Stimulated activated CD4-positive, alpha-beta T cell treated with anti-CD3 and anti-CD28 coated beads, Interleukin-2, amount 100 ng/mL, for 4 hours (primary cell): ENCODE measurements around the gene TCTA.

Experiments
- DNase-seq: peaks from one replicate; pipeline ENCODE4 v3.0.0-alpha.2; 2020; ENCODE audit warnings: low read depth

TCTA gene

GRCh38 chr3:49460956-49461355, 48.7 kb downstream of the TCTA start:
- DNase-seq, result no peak

GRCh38 chr3:49461443-49462171, 49.4 kb downstream of the TCTA start:
- no peak for DNase-seq

GRCh38 chr3:49462222-49462621, 50.0 kb downstream of the TCTA start:
- DNase-seq, result no peak

GRCh38 chr3:49465270-49466034, 53.2 kb downstream of the TCTA start:
- no peak for DNase-seq
